Loucy (cell line): Measurements from ENCODE around the gene GOLGA6D.

Experiments used
- EZH2phosphoT487 ChIP-seq: fragments of 200-600 bp; IDR thresholded peaks from 2 replicates; pipeline ENCODE4 v1.6.1; 2018; ENCODE audit warnings: antibody characterized with exemption, mild to moderate bottlenecking, moderate library complexity, borderline replicate concordance
- TF ChIP-seq, protein P1 (sequence below): fragments of 200-600 bp; sonication (generic); conservative IDR thresholded peaks from 2 replicates; pipeline ENCODE4 v1.5.1; 2014; ENCODE audit warnings: mild to moderate bottlenecking, antibody characterized with exemption, low read length

DNA sequence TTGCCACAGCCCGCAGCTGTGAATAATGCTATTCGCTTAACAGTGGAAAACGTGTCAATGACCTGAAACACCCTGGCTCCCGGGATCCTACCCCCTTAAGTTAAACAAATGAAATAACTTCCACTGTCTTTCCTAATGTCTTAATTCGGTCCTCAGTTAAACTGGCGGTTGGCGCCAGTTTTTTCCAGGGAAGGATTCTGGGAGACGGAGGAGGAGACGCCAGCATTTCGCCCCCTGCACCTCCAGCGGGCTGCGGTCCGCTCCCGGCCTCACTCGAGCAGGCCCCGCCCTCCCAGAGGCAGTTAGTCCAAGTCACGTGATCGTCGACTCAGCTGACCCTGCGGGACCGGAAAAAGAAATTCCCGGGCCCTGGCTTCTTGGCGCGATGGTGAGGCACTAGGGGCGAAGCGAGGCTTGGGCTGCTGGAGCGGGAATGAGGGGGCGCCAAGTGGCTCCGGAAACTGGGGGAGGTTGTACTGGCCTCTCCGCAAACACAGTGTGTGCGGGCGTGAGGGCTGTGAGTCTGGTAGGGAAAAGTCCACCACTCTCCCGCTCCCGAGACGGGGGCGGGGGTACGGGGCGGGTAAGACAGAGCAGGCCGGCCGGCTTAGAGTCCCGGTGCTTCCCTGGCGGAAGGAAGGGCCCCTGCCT, 53.2 kb downstream of the GOLGA6D start, which contains the start of gene COMMD4:
- TF ChIP-seq, protein P1, sequence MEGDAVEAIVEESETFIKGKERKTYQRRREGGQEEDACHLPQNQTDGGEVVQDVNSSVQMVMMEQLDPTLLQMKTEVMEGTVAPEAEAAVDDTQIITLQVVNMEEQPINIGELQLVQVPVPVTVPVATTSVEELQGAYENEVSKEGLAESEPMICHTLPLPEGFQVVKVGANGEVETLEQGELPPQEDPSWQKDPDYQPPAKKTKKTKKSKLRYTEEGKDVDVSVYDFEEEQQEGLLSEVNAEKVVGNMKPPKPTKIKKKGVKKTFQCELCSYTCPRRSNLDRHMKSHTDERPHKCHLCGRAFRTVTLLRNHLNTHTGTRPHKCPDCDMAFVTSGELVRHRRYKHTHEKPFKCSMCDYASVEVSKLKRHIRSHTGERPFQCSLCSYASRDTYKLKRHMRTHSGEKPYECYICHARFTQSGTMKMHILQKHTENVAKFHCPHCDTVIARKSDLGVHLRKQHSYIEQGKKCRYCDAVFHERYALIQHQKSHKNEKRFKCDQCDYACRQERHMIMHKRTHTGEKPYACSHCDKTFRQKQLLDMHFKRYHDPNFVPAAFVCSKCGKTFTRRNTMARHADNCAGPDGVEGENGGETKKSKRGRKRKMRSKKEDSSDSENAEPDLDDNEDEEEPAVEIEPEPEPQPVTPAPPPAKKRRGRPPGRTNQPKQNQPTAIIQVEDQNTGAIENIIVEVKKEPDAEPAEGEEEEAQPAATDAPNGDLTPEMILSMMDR, result no peak
- TF ChIP-seq EZH2phosphoT487, result no peak
